Stomach (tissue), 9 donors: Measurements from ENCODE around the gene LAMC2. TPM values are rescaled to one million over a fixed set of nuclear protein-coding genes. Genes with fewer than 3 reads are reported as not detected.

Experiments used
- DNase-seq, 2 donors: peaks; one replicate each; pipeline versions ENCODE4 v3.0.0 to v3.0.0-alpha.2; 2013 to 2019
- H3K27ac ChIP-seq, 5 donors: fragments of 200-600 bp in 4 of 5; sonication (generic) in 4 of 5; one replicate each; pipeline ENCODE4 v1.5.1; 2013 to 2019; ENCODE audit warnings: mild to moderate bottlenecking in 1 of 5, moderate library complexity in 1 of 5
- H3K27me3 ChIP-seq, 3 donors: fragments of 200-600 bp; sonication (generic); one replicate each; pipeline ENCODE4 v1.5.1; 2017 to 2019; ENCODE audit warnings: mixed run types in 1 of 3
- H3K36me3 ChIP-seq, 4 donors: fragments of 200-600 bp; sonication (generic); 1 replicate in 3 of 4; 2 replicates in 1 of 4; pipeline ENCODE4 v1.5.1; 2016 to 2019
- H3K4me1 ChIP-seq, 4 donors: fragments of 200-600 bp; sonication (generic); one replicate each; pipeline ENCODE4 v1.5.1; 2016 to 2019
- H3K4me3 ChIP-seq, 4 donors: fragments of 200-600 bp; sonication (generic) in 3 of 4; one replicate each; pipeline ENCODE4 v1.5.1; 2016 to 2019; ENCODE audit warnings: mild to moderate bottlenecking in 1 of 4
- H3K9me3 ChIP-seq, 4 donors: fragments of 200-600 bp; sonication (generic); one replicate each; pipeline ENCODE4 v1.5.1; 2016 to 2019
- EP300 ChIP-seq: sonication (generic); formaldehyde crosslinking; IDR thresholded peaks from one replicate; pipeline ENCODE4 v1.6.1; 2017; ENCODE audit warnings: antibody characterized with exemption
- POLR2A ChIP-seq, 4 donors: fragments of 450-650 bp; IDR thresholded peaks; one replicate each; pipeline ENCODE4 v1.6.1; 2016; ENCODE audit warnings: antibody characterized with exemption in 4 of 4, control low read depth in 2 of 4, mild to moderate bottlenecking in 1 of 4, moderate library complexity in 1 of 4
- POLR2AphosphoS5 ChIP-seq, 3 donors: sonication (generic); formaldehyde crosslinking; IDR thresholded peaks; one replicate each; pipeline ENCODE4 v1.6.1; 2016; ENCODE audit warnings: antibody characterized with exemption in 3 of 3
- WGBS, 5 donors: extraction: QIAGEN DNeasy Blood & Tissue Kit in 3 of 5; methylation state at CpG; one replicate each; pipeline versions ENCODE4 v1.1.5 to v1.1.7; 2013 to 2018; 5-methylcytosine and 5-hydroxymethylcytosine counted together
- intact Hi-C: fragments of 100-400 bp; cut with DNase I; formaldehyde crosslinking; loops from one replicate; pipeline ENCODE4 v1.15.1; 2023; ENCODE audit warnings: low total_unique reads
- polyA plus RNA-seq, 3 donors: library from polyadenylated mRNA; stranded (reverse); fragments of 200-250 nt; gene quantifications; one replicate each; pipeline ENCODE4 v1.2.3, GENCODE V29; 2013
- total RNA-seq, 5 donors: library from RNA; depleted of rRNA; stranded (reverse); fragments of >200 nt; gene quantifications; one replicate each; pipeline versions ENCODE4 v1.1.0 to v1.2.3, GENCODE V29; 2014 to 2016
- TF ChIP-seq, protein P1 (sequence below), 7 experiments: fragments of 450-650 bp in 4 of 7; fragments of 200-600 bp in 3 of 7; sonication (generic) in 3 of 7; IDR thresholded peaks; one replicate each; pipeline ENCODE4 v1.5.1; 2016 to 2019; ENCODE audit warnings: antibody characterized with exemption in 7 of 7, control low read depth in 2 of 7, mild to moderate bottlenecking in 1 of 7
- donor health status: healthy with polysubstance abuse.
- donor health status: Bipolar disorder and iron deficiency.
- donor health status: healthy.

Gene LAMC2
- total and polyA plus RNA-seq, 8 donors = 2.0 to 21.3 (median 12.4) TPM

DNA sequence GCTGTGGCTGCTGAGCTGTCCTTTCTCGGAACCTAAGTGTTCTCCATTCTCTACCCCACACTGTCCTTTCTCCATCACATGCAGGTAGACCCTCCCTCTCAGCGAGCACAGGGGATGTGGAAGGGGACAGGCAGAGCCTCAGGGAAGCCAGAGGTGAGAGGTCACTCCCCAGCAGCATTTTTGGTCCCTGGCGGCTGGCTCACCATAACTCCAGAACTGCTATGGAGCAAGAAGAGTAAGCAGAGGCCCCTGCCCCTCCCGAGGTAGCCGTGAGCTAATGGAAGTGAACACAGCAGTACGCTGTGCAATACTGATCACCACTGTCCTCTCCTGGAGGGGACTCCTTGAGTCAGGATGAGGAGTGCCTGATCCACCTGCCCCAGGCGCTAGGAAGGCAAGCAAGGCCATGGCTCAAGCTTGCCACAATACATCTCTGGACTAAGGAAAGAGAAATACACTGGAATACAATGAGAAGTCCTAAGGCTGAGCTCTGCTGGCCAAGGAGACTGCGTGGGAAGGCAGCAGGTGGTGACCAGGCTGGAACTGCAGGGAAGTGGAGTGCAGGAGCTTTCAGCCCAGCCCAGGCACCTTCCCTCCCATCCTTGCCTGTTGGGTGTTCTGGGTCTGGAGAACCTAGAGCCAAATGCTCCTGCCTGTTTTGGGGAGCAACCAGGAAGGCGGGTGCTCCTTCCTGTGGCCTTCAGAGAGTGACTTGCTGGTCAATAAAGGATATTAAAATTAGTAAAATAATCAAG, 96.2 kb downstream of the LAMC2 start:
- peak overlapping the region in 4 of 5 donors; percentile 1 to 73 (median 52) for H3K27ac ChIP-seq
- intact Hi-C loops = no loop called here
- no peaks in the 10 kb centered on the region for H3K27me3 ChIP-seq
- peaks cover 0 to 43% (median 22%) of the 10 kb centered on the region in 4 donors for H3K4me1 ChIP-seq
- H3K36me3 ChIP-seq = no peaks in the 10 kb centered on the region
- H3K4me3 ChIP-seq = no peak overlapping the region
- TF ChIP-seq, protein P1, sequence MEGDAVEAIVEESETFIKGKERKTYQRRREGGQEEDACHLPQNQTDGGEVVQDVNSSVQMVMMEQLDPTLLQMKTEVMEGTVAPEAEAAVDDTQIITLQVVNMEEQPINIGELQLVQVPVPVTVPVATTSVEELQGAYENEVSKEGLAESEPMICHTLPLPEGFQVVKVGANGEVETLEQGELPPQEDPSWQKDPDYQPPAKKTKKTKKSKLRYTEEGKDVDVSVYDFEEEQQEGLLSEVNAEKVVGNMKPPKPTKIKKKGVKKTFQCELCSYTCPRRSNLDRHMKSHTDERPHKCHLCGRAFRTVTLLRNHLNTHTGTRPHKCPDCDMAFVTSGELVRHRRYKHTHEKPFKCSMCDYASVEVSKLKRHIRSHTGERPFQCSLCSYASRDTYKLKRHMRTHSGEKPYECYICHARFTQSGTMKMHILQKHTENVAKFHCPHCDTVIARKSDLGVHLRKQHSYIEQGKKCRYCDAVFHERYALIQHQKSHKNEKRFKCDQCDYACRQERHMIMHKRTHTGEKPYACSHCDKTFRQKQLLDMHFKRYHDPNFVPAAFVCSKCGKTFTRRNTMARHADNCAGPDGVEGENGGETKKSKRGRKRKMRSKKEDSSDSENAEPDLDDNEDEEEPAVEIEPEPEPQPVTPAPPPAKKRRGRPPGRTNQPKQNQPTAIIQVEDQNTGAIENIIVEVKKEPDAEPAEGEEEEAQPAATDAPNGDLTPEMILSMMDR (IDR thresholded peaks at IDR 0.05) = no peak
- TF ChIP-seq POLR2A (IDR thresholded peaks at IDR 0.05) (no peak), EP300 (no peak), POLR2AphosphoS5 (IDR thresholded peaks at IDR 0.05) (no peak)
- DNase-seq = peak in 1 of 2 donors; percentile 45
- H3K9me3 ChIP-seq = no peaks in the 10 kb centered on the region
- 68 to 80% (median 75%) methylated on average over 8 to 9 of the region's 9 CpGs for WGBS, 5 donors

DNA sequence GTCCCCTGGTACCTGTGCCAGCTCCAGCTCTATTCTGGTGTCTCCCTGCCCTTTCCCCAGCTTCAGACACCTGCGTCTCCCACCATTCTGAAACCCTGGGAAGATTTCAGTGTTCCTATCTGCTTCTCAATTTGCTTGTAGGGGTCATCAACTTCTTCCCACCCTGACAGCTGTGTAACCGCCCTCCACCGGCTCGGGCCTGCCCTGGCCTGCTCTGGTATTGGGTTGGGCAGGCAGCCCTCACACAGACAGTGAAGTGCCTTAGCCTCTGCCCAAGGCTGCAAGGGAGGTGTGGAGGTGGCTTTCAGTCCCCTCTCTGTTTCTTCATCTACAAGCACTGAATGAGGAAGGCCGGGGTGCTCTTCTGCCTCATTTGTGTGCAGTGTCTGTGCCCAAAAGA, 97.2 kb downstream of the LAMC2 start:
- 74 to 82% (median 79%) methylated on average over 5 of the region's 5 CpGs for WGBS, 5 donors
- no peak overlapping the region for H3K27ac ChIP-seq
- H3K36me3 ChIP-seq = no peaks in the 10 kb centered on the region
- no peaks in the 10 kb centered on the region for H3K27me3 ChIP-seq
- no peak for DNase-seq
- H3K4me1 ChIP-seq = peaks cover 0 to 45% (median 24%) of the 10 kb centered on the region in 4 donors
- H3K9me3 ChIP-seq = no peaks in the 10 kb centered on the region
- intact Hi-C loops = no loop called here
- TF ChIP-seq POLR2A (IDR thresholded peaks at IDR 0.05) (no peak), POLR2AphosphoS5 (IDR thresholded peaks at IDR 0.05) (no peak), EP300 (no peak)
- TF ChIP-seq, protein P1 (IDR thresholded peaks at IDR 0.05) = no peak
- no peak overlapping the region for H3K4me3 ChIP-seq

DNA sequence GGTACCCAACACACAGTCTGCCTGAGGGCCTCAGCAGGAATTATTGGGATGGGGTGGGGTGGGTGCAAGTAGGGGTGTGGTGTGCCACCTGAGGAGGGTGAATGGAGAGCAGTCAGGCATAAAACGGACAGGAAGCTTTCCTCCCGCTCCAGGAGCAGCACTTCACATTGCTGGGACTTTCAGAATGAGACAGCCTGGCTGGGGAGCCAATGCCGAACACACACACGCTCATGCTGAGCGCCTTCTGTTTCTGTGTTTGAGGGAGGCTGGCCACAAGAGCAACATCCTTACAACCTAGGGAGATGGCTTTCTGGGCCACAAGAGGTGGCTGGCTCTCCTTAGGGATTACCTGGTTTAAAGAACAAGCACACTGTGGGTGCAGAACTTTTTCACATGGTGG, 98.0 kb downstream of the LAMC2 start:
- 78 to 94% (median 87%) methylated on average over 5 of the region's 5 CpGs for WGBS, 5 donors
- no peak for DNase-seq
- intact Hi-C loops = no loop called here
- TF ChIP-seq POLR2A (IDR thresholded peaks at IDR 0.05) = no peak
- TF ChIP-seq EP300 = no peak
- no peak for TF ChIP-seq POLR2AphosphoS5 (IDR thresholded peaks at IDR 0.05)
- TF ChIP-seq, protein P1 (IDR thresholded peaks at IDR 0.05) = no peak
- Histone ChIP-seq H3K9me3 (no peaks in the 10 kb centered on the region), H3K27ac (no peak overlapping the region), H3K27me3 (no peaks in the 10 kb centered on the region), H3K4me1 (peaks cover 0 to 38% (median 20%) of the 10 kb centered on the region in 4 donors), H3K36me3 (no peaks in the 10 kb centered on the region), H3K4me3 (no peak overlapping the region)

DNA sequence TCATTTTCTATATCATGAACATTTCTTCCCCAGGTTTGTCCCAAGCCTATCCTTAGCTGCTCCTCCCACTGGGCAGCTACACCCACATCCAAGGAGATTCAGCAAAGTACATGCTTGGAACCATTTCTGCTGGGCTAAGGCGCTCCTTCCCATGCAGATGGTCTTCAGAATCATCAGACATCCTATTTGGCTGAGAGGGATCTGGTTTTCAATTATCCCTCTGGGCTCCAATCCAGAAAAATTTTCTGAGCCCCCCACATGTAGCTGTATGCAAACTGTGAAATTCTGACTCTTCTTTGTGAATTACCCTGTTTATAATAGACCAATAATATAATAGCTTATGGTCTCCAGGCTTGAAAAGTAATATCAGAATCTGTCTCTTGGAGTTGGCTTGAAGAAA, 99.2 kb downstream of the LAMC2 start:
- H3K27ac ChIP-seq = no peak overlapping the region
- intact Hi-C loops = no loop called here
- H3K4me1 ChIP-seq = peaks cover 0 to 33% (median 14%) of the 10 kb centered on the region in 4 donors
- no peaks in the 10 kb centered on the region for H3K9me3 ChIP-seq
- H3K4me3 ChIP-seq = no peak overlapping the region
- no peaks in the 10 kb centered on the region for H3K27me3 ChIP-seq
- TF ChIP-seq, protein P1 (IDR thresholded peaks at IDR 0.05) = no peak
- no peak for TF ChIP-seq POLR2A (IDR thresholded peaks at IDR 0.05)
- TF ChIP-seq POLR2AphosphoS5 (IDR thresholded peaks at IDR 0.05) = no peak
- TF ChIP-seq EP300 = no peak
- WGBS, 5 donors = 84 to 100% (median 93%) methylated on average over 1 of the region's 1 CpG
- no peak for DNase-seq
- H3K36me3 ChIP-seq = no peaks in the 10 kb centered on the region
